SK-N-MC (cell line): Measurements from ENCODE around the gene DYTN.

ENCODE experiments used
- DNase-seq: peaks from one replicate; pipeline ENCODE4 v3.0.0-alpha.2; 2011; ENCODE audit warnings: low read depth, low spot score
- H3K27ac ChIP-seq: fragments of 200-600 bp; sonication (generic); 2 replicates; pipeline ENCODE4 v1.5.1; 2016; ENCODE audit warnings: mixed run types
- H3K36me3 ChIP-seq: fragments of 200-600 bp; sonication (generic); 2 replicates; pipeline ENCODE4 v1.6.1; 2017; ENCODE audit warnings: antibody characterized with exemption, low read length, mixed read lengths; ENCODE audit not compliant: insufficient read depth
- H3K4me3 ChIP-seq: fragments of 200-600 bp; sonication (generic); 2 replicates; pipeline ENCODE4 v1.5.1; 2016
- H3K9ac ChIP-seq: fragments of 200-600 bp; sonication (generic); 2 replicates; pipeline ENCODE4 v1.8.0; 2017; ENCODE audit warnings: mixed run types, mixed read lengths; ENCODE audit not compliant: insufficient read length
- H3K9me3 ChIP-seq: fragments of 200-600 bp; sonication (generic); 2 replicates; pipeline ENCODE4 v1.6.1; 2017; ENCODE audit warnings: low read depth, mild to moderate bottlenecking, antibody characterized with exemption, low read length, moderate library complexity, mixed read lengths
- EZH2 ChIP-seq: fragments of 200-600 bp; sonication (generic); IDR thresholded peaks from one replicate; pipeline ENCODE4 v1.6.1; 2017; ENCODE audit warnings: antibody characterized with exemption
- FOXP2 ChIP-seq: optimal IDR thresholded peaks from 2 replicates; pipeline ENCODE3; 2011; ENCODE audit warnings: mild to moderate bottlenecking, moderate library complexity; ENCODE audit not compliant: insufficient read depth; ENCODE audit errors: extremely low read length, control extremely low read depth
- POLR2AphosphoS5 ChIP-seq: IDR thresholded peaks from 2 replicates; pipeline ENCODE4 v1.6.1; 2012; ENCODE audit warnings: mild to moderate bottlenecking, low read depth, low read length, borderline replicate concordance

DYTN gene

GRCh38 chr2:206615417-206616089, 102.6 kb downstream of the DYTN start:
- DNase-seq = no peak
- no peak overlapping the region for H3K27ac ChIP-seq
- no peaks in the 10 kb centered on the region for H3K36me3 ChIP-seq
- no peak overlapping the region for H3K4me3 ChIP-seq
- TF ChIP-seq POLR2AphosphoS5 (no peak), EZH2 (no peak), FOXP2 (no peak)
- H3K9me3 ChIP-seq = no peaks in the 10 kb centered on the region
- H3K9ac ChIP-seq = no peak overlapping the region

- TF ChIP-seq EZH2 = no peak
- no peak for TF ChIP-seq FOXP2
- no peak for TF ChIP-seq POLR2AphosphoS5
- no peak overlapping the region for H3K9ac ChIP-seq
- H3K27ac ChIP-seq = no peak overlapping the region
- H3K4me3 ChIP-seq = no peak overlapping the region
- H3K36me3 ChIP-seq = no peaks in the 10 kb centered on the region
- H3K9me3 ChIP-seq = no peaks in the 10 kb centered on the region
- no peak for DNase-seq
Measured at GRCh38 chr2:206614811-206615210, 103.4 kb downstream of the DYTN start.

- H3K27ac ChIP-seq = no peak overlapping the region
- DNase-seq = no peak
- TF ChIP-seq EZH2 (no peak), POLR2AphosphoS5 (no peak), FOXP2 (no peak)
- no peaks in the 10 kb centered on the region for H3K36me3 ChIP-seq
- H3K4me3 ChIP-seq = no peak overlapping the region
- H3K9ac ChIP-seq = no peak overlapping the region
- H3K9me3 ChIP-seq = no peaks in the 10 kb centered on the region
Measured at GRCh38 chr2:206611736-206612135, 106.5 kb downstream of the DYTN start.

DNA sequence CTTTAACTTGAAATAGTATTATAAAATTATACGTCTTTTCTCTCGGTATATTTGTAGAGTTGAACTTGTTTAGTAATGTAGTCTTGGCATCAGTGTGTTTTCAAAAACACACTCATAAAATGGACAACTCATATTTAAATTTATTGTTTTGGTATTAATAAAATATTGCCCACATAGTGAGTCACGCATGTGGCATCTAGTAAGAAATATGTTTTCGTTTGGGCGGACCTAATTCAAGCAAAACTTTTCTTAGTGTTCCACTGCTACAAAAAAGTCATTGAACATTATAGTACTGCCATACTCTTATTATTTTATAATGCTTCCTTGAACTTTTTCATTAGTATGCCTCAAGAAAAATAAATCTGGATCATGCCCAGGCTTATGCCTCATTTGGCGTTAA, 107.0 kb downstream of the DYTN start:
- DNase-seq = no peak
- Histone ChIP-seq H3K27ac (no peak overlapping the region), H3K9me3 (no peaks in the 10 kb centered on the region), H3K36me3 (no peaks in the 10 kb centered on the region), H3K9ac (no peak overlapping the region), H3K4me3 (no peak overlapping the region)
- no peak for TF ChIP-seq FOXP2
- TF ChIP-seq EZH2 = no peak

GRCh38 chr2:206610451-206610850, 107.7 kb downstream of the DYTN start:
- Histone ChIP-seq H3K9ac (no peak overlapping the region), H3K9me3 (no peaks in the 10 kb centered on the region), H3K27ac (no peak overlapping the region), H3K36me3 (no peaks in the 10 kb centered on the region), H3K4me3 (no peak overlapping the region)
- no peak for TF ChIP-seq POLR2AphosphoS5
- TF ChIP-seq EZH2 = no peak
- TF ChIP-seq FOXP2 = no peak
- DNase-seq = no peak

DNA sequence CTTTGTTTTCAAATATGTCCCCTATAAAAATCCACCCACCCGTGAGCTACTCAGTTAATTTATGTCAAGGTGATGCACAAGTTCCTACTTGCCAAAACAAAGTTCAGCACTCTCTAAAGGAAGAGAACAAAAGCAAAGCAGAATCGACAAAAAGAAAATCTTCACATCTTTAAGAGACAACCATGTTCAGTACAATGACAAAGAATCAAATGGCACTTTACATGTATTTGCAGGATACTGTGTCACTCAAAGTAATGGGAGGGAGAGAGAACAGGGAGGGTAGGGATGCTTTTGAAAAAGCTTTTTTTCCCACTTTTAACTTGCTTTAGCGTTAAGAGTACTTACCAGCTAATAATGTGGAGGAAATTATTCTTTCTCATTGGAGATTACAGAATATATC, 115.0 kb downstream of the DYTN start:
- no peaks in the 10 kb centered on the region for H3K36me3 ChIP-seq
- DNase-seq = no peak
- no peak overlapping the region for H3K9ac ChIP-seq
- no peak overlapping the region for H3K4me3 ChIP-seq
- no peak for TF ChIP-seq FOXP2
- no peak for TF ChIP-seq EZH2
- TF ChIP-seq POLR2AphosphoS5 = no peak
- H3K27ac ChIP-seq = no peak overlapping the region
- H3K9me3 ChIP-seq = no peaks in the 10 kb centered on the region
